ENCODE measurements around the gene TXN2. TPM values are rescaled to one million over a fixed set of nuclear protein-coding genes. Genes with fewer than 3 reads are reported as not detected.
"Not testable (repeated sequence)": the region's sequence is repeated elsewhere in the genome, so short reads cannot be mapped to it uniquely, and the experiment has no call there.

TXN2 gene
- total RNA-seq, 1 donor from 2014 or later: 61.0 TPM

DNA sequence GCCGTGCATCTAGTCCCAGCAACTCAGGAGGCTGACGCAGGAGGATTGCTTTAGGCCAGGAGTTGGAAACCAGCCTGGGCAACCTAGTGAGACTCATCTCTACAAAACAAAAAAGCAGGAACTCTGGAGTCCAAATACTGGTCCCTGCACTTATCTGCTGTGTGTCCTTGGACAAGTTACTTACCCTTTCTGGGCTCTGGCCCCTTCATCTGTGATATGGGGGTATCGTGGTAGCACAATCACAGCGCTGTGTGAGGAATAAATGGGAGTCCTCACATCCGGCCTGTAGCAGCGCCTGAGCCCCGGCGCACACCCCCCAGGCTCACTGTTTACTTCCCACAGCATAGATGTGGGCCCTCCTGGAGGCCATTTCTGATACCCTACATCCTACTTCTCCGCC is 49.5 kb downstream of the TXN2 start:
- Mint-ChIP-seq H3K27ac (ENCODE audit: unreplicated experiment) (peak overlapping the region; percentile 97), H3K9me3 (ENCODE audit: unreplicated experiment) (no peaks in the 10 kb centered on the region), H3K4me1 (ENCODE audit: low read depth, unreplicated experiment) (peaks cover 47% of the 10 kb centered on the region), H3K27me3 (ENCODE audit: low read depth, unreplicated experiment) (no peaks in the 10 kb centered on the region), H3K36me3 (ENCODE audit: low read depth, unreplicated experiment) (no peaks in the 10 kb centered on the region), H3K4me3 (ENCODE audit: unreplicated experiment) (peak overlapping the region; percentile 27)
- Histone ChIP-seq H3K4me2 (ENCODE audit: low read length) (peak overlapping the region; percentile 54), H3K36me3 (ENCODE audit: insufficient read depth, low read length) (no peaks in the 10 kb centered on the region), H3K4me3 (ENCODE audit: insufficient read depth, low read depth, low read length) (no peak overlapping the region), H3K9me3 (ENCODE audit: insufficient read depth, low read depth, low read length) (no peaks in the 10 kb centered on the region), H3K27ac (ENCODE audit: low read depth, low read length) (no peak overlapping the region), H4K20me1 (ENCODE audit: insufficient read depth, low read length) (no peaks in the 10 kb centered on the region), H3K79me2 (ENCODE audit: insufficient read depth, low read length) (no peaks in the 10 kb centered on the region), H3K4me1 (ENCODE audit: insufficient read depth, low read length) (peaks cover 34% of the 10 kb centered on the region), H3K27me3 (ENCODE audit: insufficient read depth, low read length) (no peaks in the 10 kb centered on the region), H3K9ac (ENCODE audit: low read length) (peak overlapping the region; percentile 37), H2AFZ (ENCODE audit: low read depth, low read length) (no peak overlapping the region)
- DNase-seq (ENCODE audit: low read depth) (no peak), FAIRE-seq (no peak)
- TF ChIP-seq EZH2 (IDR thresholded peaks at IDR 0.05; ENCODE audit: insufficient read depth, low read length): no peak
- TF ChIP-seq, protein P1, sequence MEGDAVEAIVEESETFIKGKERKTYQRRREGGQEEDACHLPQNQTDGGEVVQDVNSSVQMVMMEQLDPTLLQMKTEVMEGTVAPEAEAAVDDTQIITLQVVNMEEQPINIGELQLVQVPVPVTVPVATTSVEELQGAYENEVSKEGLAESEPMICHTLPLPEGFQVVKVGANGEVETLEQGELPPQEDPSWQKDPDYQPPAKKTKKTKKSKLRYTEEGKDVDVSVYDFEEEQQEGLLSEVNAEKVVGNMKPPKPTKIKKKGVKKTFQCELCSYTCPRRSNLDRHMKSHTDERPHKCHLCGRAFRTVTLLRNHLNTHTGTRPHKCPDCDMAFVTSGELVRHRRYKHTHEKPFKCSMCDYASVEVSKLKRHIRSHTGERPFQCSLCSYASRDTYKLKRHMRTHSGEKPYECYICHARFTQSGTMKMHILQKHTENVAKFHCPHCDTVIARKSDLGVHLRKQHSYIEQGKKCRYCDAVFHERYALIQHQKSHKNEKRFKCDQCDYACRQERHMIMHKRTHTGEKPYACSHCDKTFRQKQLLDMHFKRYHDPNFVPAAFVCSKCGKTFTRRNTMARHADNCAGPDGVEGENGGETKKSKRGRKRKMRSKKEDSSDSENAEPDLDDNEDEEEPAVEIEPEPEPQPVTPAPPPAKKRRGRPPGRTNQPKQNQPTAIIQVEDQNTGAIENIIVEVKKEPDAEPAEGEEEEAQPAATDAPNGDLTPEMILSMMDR (IDR thresholded peaks at IDR 0.05; ENCODE audit: insufficient read depth, low read depth, low read length): no peak

DNA sequence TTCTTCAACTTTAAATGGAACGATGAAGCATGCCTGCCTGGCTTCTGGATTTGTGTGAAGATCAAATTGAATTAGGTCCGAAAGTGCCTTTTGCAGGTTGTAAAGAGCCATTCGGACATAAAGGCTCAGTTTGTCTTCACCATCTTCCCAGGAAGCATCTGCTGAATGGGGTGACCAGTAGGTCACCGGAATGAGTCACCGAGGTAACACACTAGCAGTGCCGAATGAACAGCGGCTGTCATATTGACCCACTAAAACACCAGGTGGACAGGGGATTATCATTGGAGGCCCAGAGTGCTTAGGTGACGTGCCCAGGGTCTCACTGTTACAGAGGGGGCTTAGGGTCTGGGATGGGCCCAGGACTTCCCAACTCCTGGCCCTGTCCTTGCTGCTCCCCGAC is 50.6 kb downstream of the TXN2 start:
- Histone ChIP-seq H3K79me2 (ENCODE audit: insufficient read depth, low read length) (no peaks in the 10 kb centered on the region), H4K20me1 (ENCODE audit: insufficient read depth, low read length) (no peaks in the 10 kb centered on the region), H2AFZ (ENCODE audit: low read depth, low read length) (no peak overlapping the region), H3K27me3 (ENCODE audit: insufficient read depth, low read length) (no peaks in the 10 kb centered on the region), H3K36me3 (ENCODE audit: insufficient read depth, low read length) (no peaks in the 10 kb centered on the region), H3K4me1 (ENCODE audit: insufficient read depth, low read length) (peaks cover 43% of the 10 kb centered on the region), H3K9ac (ENCODE audit: low read length) (no peak overlapping the region), H3K9me3 (ENCODE audit: insufficient read depth, low read depth, low read length) (no peaks in the 10 kb centered on the region), H3K4me2 (ENCODE audit: low read length) (no peak overlapping the region), H3K27ac (ENCODE audit: low read depth, low read length) (no peak overlapping the region), H3K4me3 (ENCODE audit: insufficient read depth, low read depth, low read length) (no peak overlapping the region)
- H3K4me3 Mint-ChIP-seq (ENCODE audit: unreplicated experiment): peak overlapping the region; percentile 14
- TF ChIP-seq EZH2 (IDR thresholded peaks at IDR 0.05; ENCODE audit: insufficient read depth, low read length): no peak
- no peaks in the 10 kb centered on the region for H3K27me3 Mint-ChIP-seq (ENCODE audit: low read depth, unreplicated experiment)
- H3K9me3 Mint-ChIP-seq (ENCODE audit: unreplicated experiment): no peaks in the 10 kb centered on the region
- H3K27ac Mint-ChIP-seq (ENCODE audit: unreplicated experiment): peak overlapping the region; percentile 58
- no peak for DNase-seq (ENCODE audit: low read depth)
- no peaks in the 10 kb centered on the region for H3K36me3 Mint-ChIP-seq (ENCODE audit: low read depth, unreplicated experiment)
- no peak for FAIRE-seq
- H3K4me1 Mint-ChIP-seq (ENCODE audit: low read depth, unreplicated experiment): peaks cover 51% of the 10 kb centered on the region

- not testable (repeated sequence) for H3K9me3 Mint-ChIP-seq (ENCODE audit: unreplicated experiment); FAIRE-seq; H3K9me3 ChIP-seq (ENCODE audit: insufficient read depth, low read depth, low read length); H3K27ac Mint-ChIP-seq (ENCODE audit: unreplicated experiment); DNase-seq (ENCODE audit: low read depth); H3K4me3 ChIP-seq (ENCODE audit: insufficient read depth, low read depth, low read length); H4K20me1 ChIP-seq (ENCODE audit: insufficient read depth, low read length); H3K79me2 ChIP-seq (ENCODE audit: insufficient read depth, low read length); H3K27ac ChIP-seq (ENCODE audit: low read depth, low read length); H2AFZ ChIP-seq (ENCODE audit: low read depth, low read length); H3K36me3 Mint-ChIP-seq (ENCODE audit: low read depth, unreplicated experiment); H3K4me2 ChIP-seq (ENCODE audit: low read length); H3K36me3 ChIP-seq (ENCODE audit: insufficient read depth, low read length); H3K4me3 Mint-ChIP-seq (ENCODE audit: unreplicated experiment); H3K27me3 ChIP-seq (ENCODE audit: insufficient read depth, low read length); H3K27me3 Mint-ChIP-seq (ENCODE audit: low read depth, unreplicated experiment); H3K9ac ChIP-seq (ENCODE audit: low read length)
- H3K4me1 ChIP-seq (ENCODE audit: insufficient read depth, low read length): peaks cover 36% of the 10 kb centered on the region
- H3K4me1 Mint-ChIP-seq (ENCODE audit: low read depth, unreplicated experiment): peaks cover 31% of the 10 kb centered on the region
These were observed 53.5 kb downstream of the TXN2 start for GRCh38 chr22:36427952-36428351.
